Posterior vena cava (tissue), 2 donors: Measurements from ENCODE around the gene ADD3. TPM values are rescaled to one million over a fixed set of nuclear protein-coding genes. Genes with fewer than 3 reads are reported as not detected.

Source experiments
- DNase-seq: peaks from one replicate; pipeline ENCODE4 v3.0.0-alpha.2; 2020; ENCODE audit warnings: low spot score
- intact Hi-C, 2 donors: fragments of 100-400 bp; cut with DNase I; formaldehyde crosslinking; loops; one replicate each; pipeline versions ENCODE4 v1.14.1 to v1.14.2; 2022 to 2023
- total RNA-seq, 2 donors: library from RNA; stranded (reverse); fragmentation: NEBNext Ultra II Directional; extraction: Animal tissue kit (Norgen Biotek cat#: 25700); gene quantifications; one replicate each; pipeline ENCODE4 v1.2.1, GENCODE V29; 2021
- donor health status: DM: yes; HTN: yes; CAD: no.
- donor health status: DM: yes; HTN: yes; CAD: no.

The ADD3 gene
- total RNA-seq, 2 donors from 2014 or later, result 95.0 to 116 TPM

GRCh38 chr10:109996225-109996624 lies 11.6 kb upstream of the ADD3 start:
- intact Hi-C loops, result no loop called here
- no peak for DNase-seq

GRCh38 chr10:109996766-109997171 lies 11.0 kb upstream of the ADD3 start:
- intact Hi-C loops, result no loop called here
- DNase-seq, result no peak

DNA sequence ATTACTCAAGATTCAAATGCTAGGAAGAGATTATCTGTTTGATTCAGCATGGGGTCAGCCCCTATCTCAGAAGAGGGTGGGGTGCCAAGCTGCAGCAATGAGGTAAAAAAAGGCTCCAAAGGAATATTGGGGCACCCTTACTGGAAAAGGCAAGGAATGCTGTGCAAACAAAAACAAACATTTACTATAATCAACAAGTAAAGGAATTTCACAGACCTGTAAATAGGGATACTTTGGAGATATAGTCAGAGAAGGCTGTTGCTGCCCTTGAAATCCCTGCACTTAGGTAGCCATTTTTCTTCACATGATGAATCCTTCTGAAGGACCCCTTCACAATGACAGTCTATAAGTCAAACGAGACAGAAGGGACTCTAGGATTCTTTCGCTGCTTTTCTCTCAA lies 10.6 kb upstream of the ADD3 start:
- intact Hi-C loops, result no loop called here
- no peak for DNase-seq

GRCh38 chr10:109998513-109998912 lies 9.3 kb upstream of the ADD3 start:
- intact Hi-C loops, result no loop called here
- DNase-seq, result no peak

GRCh38 chr10:110002801-110003523 lies 4.8 kb upstream of the ADD3 start:
- intact Hi-C loops, result loop anchor here in 1 of 2 donors (10.0 kb wide), 1 partner anchor 108 kb away; no protein-coding TSS in a partner anchor
- no peak for DNase-seq

- intact Hi-C loops, result loop anchor here in 1 of 2 donors (10.0 kb wide), 1 partner anchor 109 kb away; no protein-coding TSS in a partner anchor
- no peak for DNase-seq
Observed at GRCh38 chr10:110003524-110003885, 4.3 kb upstream of the ADD3 start.

GRCh38 chr10:110005719-110006118 lies 2.1 kb upstream of the ADD3 start:
- intact Hi-C loops, result loop anchor here in 1 of 2 donors (10.0 kb wide), 1 partner anchor 111 kb away; no protein-coding TSS in a partner anchor
- no peak for DNase-seq

GRCh38 chr10:110006358-110007160 lies 1.2 kb upstream of the ADD3 start:
- peak; percentile 88 for DNase-seq
- intact Hi-C loops, result loop anchor here in 1 of 2 donors (10.0 kb wide), 1 partner anchor 112 kb away; no protein-coding TSS in a partner anchor

GRCh38 chr10:110007161-110007700 lies 553 bp upstream of the ADD3 start:
- intact Hi-C loops, result loop anchor here in 1 of 2 donors (10.0 kb wide), 1 partner anchor 112 kb away; no protein-coding TSS in a partner anchor
- no peak for DNase-seq

- intact Hi-C loops, result loop anchor here in 1 of 2 donors (10.0 kb wide), 1 partner anchor 114 kb away; no protein-coding TSS in a partner anchor
- DNase-seq, result no peak
Observed at GRCh38 chr10:110008518-110009339, 945 bp downstream of the ADD3 start.

- no peak for DNase-seq
- intact Hi-C loops, result loop anchor here in 1 of 2 donors (10.0 kb wide), 1 partner anchor 115 kb away; no protein-coding TSS in a partner anchor
Observed at GRCh38 chr10:110009736-110010475, 2.1 kb downstream of the ADD3 start.

DNA sequence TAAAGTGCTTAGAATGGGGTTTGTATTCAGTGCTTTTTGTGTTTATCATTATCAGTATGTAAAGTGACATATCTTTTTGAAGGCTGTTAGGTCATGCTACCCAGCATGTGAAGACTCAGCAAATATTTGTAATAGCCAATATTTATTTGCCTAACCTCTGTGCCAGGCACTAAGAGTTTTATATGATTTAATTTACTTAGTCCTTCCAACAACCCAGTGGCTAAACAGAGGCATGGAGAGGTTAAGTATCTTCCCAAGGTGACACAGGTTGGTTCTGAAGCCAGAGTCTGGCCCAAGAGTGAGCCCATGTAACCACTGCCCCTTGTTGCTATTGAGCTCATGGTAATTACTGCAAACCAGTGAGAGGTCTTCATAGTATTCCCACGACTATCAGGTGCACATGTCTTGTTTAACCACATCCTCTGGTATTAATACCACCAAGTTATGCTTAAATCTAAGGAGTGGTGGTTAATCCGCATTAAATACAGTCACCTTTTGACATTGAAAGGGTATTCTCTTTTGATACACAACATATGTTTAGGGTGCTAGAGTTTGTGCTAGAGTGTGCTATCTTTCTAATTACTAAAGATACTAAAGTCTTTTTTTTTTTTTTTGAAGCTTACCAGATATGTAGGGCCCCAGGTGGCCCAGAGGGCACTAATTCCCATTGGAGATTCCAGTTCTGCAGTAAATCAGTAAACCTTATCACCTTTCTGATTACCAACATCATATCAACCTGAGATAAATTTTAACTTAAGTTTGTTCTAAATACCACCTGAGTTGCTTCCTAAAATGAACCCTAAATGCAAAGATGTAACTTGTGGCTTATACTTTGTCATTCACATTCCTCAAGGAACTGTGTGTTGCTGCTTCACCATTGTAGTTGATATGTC lies 2.9 kb downstream of the ADD3 start:
- no peak for DNase-seq
- intact Hi-C loops, result no loop called here

GRCh38 chr10:110011681-110012080 lies 3.9 kb downstream of the ADD3 start:
- intact Hi-C loops, result no loop called here
- no peak for DNase-seq

DNA sequence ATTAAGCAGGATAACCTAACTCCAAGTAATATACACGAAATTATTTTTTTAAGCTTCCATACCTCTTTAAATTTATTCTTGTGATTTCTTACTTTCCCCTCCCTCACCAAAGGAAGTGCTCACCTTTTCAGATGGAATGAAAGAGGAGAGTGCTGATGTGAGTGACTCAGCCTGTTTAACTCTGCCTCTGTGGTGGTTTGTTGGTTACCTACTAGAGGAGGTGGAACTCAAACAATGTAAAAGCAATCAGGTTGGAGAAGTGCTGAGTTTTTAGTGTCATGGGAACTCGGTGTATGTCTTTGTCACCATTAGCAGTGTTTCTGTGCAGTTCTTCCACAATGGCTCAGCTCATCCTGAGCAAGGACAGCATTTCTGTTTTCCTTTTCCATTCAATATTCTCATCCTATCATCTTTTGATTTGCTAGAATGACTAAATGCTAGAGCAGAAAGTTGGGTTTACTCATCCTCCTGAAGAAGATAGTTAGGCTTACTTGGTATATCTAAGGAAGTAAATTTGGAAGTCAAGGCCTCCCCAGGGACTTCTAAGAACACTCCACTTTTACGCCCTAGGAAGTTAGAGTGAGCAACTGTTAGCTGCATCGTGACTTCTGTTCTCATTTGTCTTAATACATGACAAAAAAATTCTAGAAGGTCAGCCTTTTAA lies 6.0 kb downstream of the ADD3 start:
- intact Hi-C loops, result no loop called here
- DNase-seq, result no peak

DNA sequence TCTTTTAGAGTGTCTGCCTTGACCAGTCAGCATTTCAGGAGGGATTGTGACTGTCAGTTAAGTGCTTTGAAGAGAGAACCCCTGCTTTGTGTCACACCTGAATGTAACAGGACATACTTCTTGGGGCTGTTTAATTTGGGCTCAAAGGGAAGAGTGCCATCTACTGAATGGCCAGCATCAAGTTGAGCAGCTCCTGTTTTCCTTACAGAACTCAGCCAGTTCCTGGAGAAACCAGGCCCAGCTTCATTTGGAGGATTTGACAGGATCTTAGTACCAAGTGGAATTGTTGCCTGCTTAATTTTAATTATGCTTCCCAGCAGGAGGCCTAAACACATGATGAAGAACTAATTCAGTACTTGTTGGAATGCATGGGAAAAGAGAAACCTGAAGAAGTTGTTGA lies 8.3 kb downstream of the ADD3 start:
- DNase-seq, result no peak
- intact Hi-C loops, result no loop called here

- no peak for DNase-seq
- intact Hi-C loops, result no loop called here
Observed at GRCh38 chr10:110017052-110017451, 9.3 kb downstream of the ADD3 start.

- intact Hi-C loops, result no loop called here
- DNase-seq, result no peak
Observed at GRCh38 chr10:110017907-110018306, 10.1 kb downstream of the ADD3 start.
